ENCODE results near the gene CATSPERB.
A peak's percentile ranks its signal among the peaks of the same experiment; 100 is the strongest.

CATSPERB gene

DNA sequence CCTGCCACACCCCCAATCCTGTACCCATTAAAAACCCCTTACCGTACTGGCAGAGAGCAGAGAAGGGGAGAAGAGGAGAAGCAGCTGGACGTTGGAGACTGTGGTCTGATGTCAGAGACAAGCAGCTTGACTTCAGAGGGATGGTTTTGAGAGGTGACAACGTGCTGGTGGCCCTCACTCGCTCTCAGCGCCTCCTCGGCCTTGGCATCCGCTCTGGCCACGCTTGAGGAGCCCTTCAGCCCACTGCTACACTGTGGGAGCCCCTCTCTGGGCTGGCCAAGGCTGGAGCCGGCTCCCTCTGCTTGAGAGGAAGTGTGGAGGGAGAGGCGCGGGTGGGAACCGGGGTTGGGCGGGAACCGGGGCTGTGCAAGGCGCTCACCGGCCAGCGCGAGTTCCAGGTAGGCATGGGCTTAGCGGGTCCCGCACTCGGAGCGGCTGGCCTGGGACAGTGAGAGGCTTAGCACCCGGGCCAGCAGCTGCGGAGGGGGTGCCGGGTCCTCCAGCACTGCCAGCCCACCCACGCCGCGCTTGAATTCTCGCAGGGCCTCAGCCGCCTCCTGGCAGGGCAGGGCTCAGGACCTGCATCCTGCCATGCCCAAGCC, 154.2 kb downstream of the CATSPERB start:
- in situ Hi-C loops (cut with HindIII; ENCODE audit: low sequenced_read_pairs) = no loop called here
- TF ChIP-seq CTCF (IDR thresholded peaks at IDR 0.05; ENCODE audit: low read depth, low read length, missing control alignments) = no peak
- H3K4me3 ChIP-seq (ENCODE audit: low read depth, low read length) = no peak overlapping the region
- no peak for DNase-seq (ENCODE audit: low read depth)

DNA sequence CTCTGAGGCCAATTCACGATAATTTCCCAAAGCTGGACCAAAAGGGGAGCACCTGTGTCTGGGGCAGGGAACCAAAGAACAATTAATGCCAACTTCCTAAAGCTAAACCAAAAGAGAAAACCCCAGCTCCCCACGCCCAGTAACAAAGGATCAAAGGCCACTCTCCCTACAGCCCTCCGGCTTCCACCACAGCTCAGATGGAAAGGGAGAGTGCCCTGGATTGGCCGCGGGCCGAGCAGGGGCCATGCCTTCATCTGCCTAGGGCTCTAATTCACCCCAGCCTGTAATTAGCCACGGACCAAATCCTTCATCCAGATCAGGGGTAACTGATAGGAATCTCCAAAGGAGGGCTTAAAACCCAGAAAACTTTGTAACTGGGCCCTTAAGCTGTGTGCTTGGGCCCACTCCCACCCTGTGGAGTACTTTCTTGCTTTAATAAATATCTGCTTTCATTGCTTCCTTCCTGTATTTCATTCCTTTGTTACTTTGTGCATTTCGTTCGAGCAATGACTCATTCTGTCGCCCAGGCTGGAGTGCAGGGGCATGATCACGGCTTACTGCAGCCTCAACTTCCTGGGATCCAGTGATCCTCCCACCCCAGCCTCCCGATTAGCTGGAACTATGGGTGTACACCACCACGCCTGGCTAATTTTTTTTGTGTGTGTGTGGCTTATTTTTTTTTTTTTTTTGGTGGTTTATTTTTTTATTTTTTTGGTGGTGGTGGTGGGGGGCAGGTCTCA, 156.2 kb downstream of the CATSPERB start:
- no peak for DNase-seq (ENCODE audit: low read depth)
- no peak overlapping the region for H3K4me3 ChIP-seq (ENCODE audit: low read depth, low read length)
- in situ Hi-C loops (cut with HindIII; ENCODE audit: low sequenced_read_pairs) = no loop called here
- no peak for TF ChIP-seq CTCF (IDR thresholded peaks at IDR 0.05; ENCODE audit: low read depth, low read length, missing control alignments)

DNA sequence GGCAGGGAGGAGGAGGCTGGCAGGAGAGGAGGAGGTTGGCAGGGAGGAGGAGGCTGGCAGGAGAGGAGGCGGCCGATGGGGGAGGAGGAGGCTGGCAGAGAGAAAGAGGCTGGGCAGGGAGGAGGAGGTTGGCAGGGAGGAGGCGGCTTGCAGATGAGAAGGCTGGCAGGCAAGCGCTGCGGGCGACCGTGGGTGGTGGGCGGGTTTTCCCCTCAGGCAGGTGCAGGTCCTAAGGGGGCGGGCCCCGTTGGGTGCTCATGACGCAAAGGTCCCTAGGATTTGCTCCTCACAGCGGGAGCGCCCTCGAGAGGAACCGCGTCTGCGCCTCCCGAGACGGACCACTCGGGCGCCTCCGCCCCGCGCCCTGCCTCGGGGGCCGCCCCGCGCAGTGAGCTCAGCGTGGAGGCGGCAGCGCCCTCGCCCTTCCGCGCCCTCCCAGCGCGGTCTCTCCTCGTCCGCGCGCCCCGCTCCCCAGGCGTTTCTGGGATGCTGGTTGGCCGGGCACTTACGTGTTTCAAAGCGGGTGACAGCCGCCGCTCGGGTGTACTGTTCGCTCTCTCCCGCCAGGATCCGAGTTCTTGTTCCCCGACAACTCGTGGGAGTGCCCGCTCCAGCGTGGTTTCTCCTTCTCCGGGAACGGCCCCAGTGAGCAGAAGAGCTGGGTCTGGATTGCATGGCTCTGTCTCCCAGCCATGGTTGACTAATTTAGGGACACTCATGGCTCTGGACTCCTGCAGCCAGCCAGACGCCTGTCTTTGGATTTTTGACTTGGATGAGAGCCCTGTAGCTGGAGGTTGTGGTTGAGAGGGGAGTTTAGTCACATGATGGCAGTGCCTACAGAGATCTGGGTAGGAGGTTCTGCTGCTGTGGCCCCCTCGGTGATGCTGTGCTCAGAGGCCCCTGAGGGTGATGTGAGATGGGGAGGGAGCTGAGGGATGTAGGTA, 157.7 kb downstream of the CATSPERB start:
- in situ Hi-C loops (cut with HindIII; ENCODE audit: low sequenced_read_pairs) = no loop called here
- DNase-seq (ENCODE audit: low read depth) = peak; percentile 13
- TF ChIP-seq CTCF (IDR thresholded peaks at IDR 0.05; ENCODE audit: low read depth, low read length, missing control alignments) = no peak
- H3K4me3 ChIP-seq (ENCODE audit: low read depth, low read length) = peak overlapping the region; percentile 37

GRCh38 chr14:91573528-91573893, 158.4 kb downstream of the CATSPERB start:
- H3K4me3 ChIP-seq (ENCODE audit: low read depth, low read length) = no peak overlapping the region
- in situ Hi-C loops (cut with HindIII; ENCODE audit: low sequenced_read_pairs) = no loop called here
- DNase-seq (ENCODE audit: low read depth) = no peak
- no peak for TF ChIP-seq CTCF (IDR thresholded peaks at IDR 0.05; ENCODE audit: low read depth, low read length, missing control alignments)

DNA sequence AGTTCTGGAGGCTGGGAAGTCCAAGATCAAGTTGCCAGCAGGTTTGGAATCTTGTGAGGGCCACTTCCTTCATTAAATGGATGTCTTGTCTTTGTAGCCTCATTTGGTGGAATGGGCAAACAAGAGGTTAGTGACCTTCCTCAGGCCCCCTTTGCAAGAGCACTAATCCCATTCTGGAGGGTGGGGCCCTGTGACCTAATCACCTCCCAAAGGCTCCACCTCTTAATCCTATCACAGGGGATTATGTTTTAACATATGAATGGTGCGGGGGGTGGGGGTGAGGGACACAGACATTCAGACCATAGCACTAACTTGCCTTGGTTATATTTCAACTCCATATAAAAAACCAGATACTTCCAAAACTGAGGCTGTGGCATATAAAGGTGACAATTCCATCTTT, 161.9 kb downstream of the CATSPERB start:
- in situ Hi-C loops (cut with HindIII; ENCODE audit: low sequenced_read_pairs) = no loop called here
- no peak for TF ChIP-seq CTCF (IDR thresholded peaks at IDR 0.05; ENCODE audit: low read depth, low read length, missing control alignments)
- no peak overlapping the region for H3K4me3 ChIP-seq (ENCODE audit: low read depth, low read length)

GRCh38 chr14:91569301-91569700, 162.6 kb downstream of the CATSPERB start:
- DNase-seq (ENCODE audit: low read depth) = no peak
- TF ChIP-seq CTCF (IDR thresholded peaks at IDR 0.05; ENCODE audit: low read depth, low read length, missing control alignments) = no peak
- in situ Hi-C loops (cut with HindIII; ENCODE audit: low sequenced_read_pairs) = no loop called here
- no peak overlapping the region for H3K4me3 ChIP-seq (ENCODE audit: low read depth, low read length)

More for the DNA sequence above, 161.9 kb downstream of the CATSPERB start:
- DNase-seq (ENCODE audit: low read depth) = no peak
